HCT116 (cell line): Measurements from ENCODE around the gene QRICH2. TPM values are rescaled to one million over a fixed set of nuclear protein-coding genes. Genes with fewer than 3 reads are reported as not detected.

Source experiments
- ATAC-seq: fragments of 200-7000 bp; cut with Tn5 transposase; 2 replicates; pipeline ENCODE4 v1.9.1; 2020; ENCODE audit warnings: mild to moderate bottlenecking, moderate library complexity
- BruUV-seq: library from RNA; stranded (reverse); fragments of 400-500 nt; replicated peaks from 2 replicates; lab custom pipeline; 2021; lab: Mats Ljungman, UMichigan
- CTCF ChIA-PET: fragments of 300-600 bp; sonication (Branson Sonifier 250); formaldehyde crosslinking; loops from one replicate; lab custom pipeline; 2021; ENCODE audit warnings: antibody characterized with exemption; lab: Charles Lee
- POLR2A ChIA-PET: fragments of 300-600, 350-600 bp; sonication (Branson Sonifier 250); formaldehyde crosslinking; loops from one replicate; lab custom pipeline; 2021; ENCODE audit warnings: antibody characterized with exemption; lab: Charles Lee
- RAD21 ChIA-PET, 2 experiments: fragments of 300-600 bp; sonication (Branson Sonifier 250); formaldehyde crosslinking; loops; one replicate each; lab custom pipeline; 2023; ENCODE audit warnings: low total read pairs in 2 of 2; ENCODE audit not compliant: uncharacterized antibody in 2 of 2, unreplicated experiment in 2 of 2, low non-redundant PET in 1 of 2; lab: Charles Lee
- DNase-seq: peaks from one replicate; pipeline ENCODE4 v3.0.0-alpha.2; 2010; ENCODE audit warnings: low read depth, low spot score
- H2AFZ ChIP-seq: fragments of 200-600 bp; shearing (Covaris generic), sonication (generic); 2 replicates; pipeline ENCODE4 v1.6.1; 2017; ENCODE audit warnings: low read depth, mixed run types, mixed read lengths, antibody characterized with exemption, low read length; ENCODE audit not compliant: poor library complexity, severe bottlenecking
- H3K27ac ChIP-seq: 2 replicates; pipeline ENCODE4 v1.5.1; 2012; ENCODE audit warnings: low read depth, low read length
- H3K27me3 ChIP-seq: fragments of 200-600 bp; sonication (generic); 2 replicates; pipeline ENCODE4 v1.6.1; 2016; ENCODE audit warnings: mixed run types, low read length, mixed read lengths; ENCODE audit not compliant: insufficient read depth
- H3K36me3 ChIP-seq, 2 experiments: fragments of 200-500 bp in 1 of 2; fragments of 200-600 bp in 1 of 2; sonication (Bioruptor generic) in 1 of 2; sonication (generic) in 1 of 2; 2 replicates each; pipeline versions ENCODE4 v1.5.1 to v1.6.1; 2014 to 2016; ENCODE audit warnings: low read length in 2 of 2, inconsistent platforms in 1 of 2, mixed read lengths in 1 of 2, mixed run types in 1 of 2; ENCODE audit not compliant: insufficient read depth in 2 of 2, control insufficient read depth in 1 of 2
- H3K4me1 ChIP-seq, 2 experiments: fragments of 200-600 bp in 1 of 2; sonication (generic) in 1 of 2; 2 replicates each; pipeline versions ENCODE4 v1.5.1 to v1.6.1; 2012 to 2017; ENCODE audit warnings: low read length in 2 of 2, inconsistent platforms in 1 of 2, mild to moderate bottlenecking in 1 of 2, mixed read lengths in 1 of 2, mixed run types in 1 of 2, moderate library complexity in 1 of 2; ENCODE audit not compliant: insufficient read depth in 2 of 2, control insufficient read depth in 1 of 2
- H3K4me2 ChIP-seq: fragments of 200-600 bp; sonication (generic); 2 replicates; pipeline ENCODE4 v1.6.1; 2017; ENCODE audit warnings: mixed run types, low read length, mixed read lengths
- H3K4me3 ChIP-seq, 2 experiments: fragments of 200-600 bp in 1 of 2; sonication (generic) in 1 of 2; replicated peaks in 1 of 2; 2 replicates each; pipeline ENCODE4 v1.5.1; 2011 to 2016; ENCODE audit warnings: low read length in 2 of 2, control low read depth in 1 of 2, low read depth in 1 of 2, mild to moderate bottlenecking in 1 of 2, mixed read lengths in 1 of 2, mixed run types in 1 of 2
- H3K79me2 ChIP-seq: fragments of 200-600 bp; sonication (generic); 2 replicates; pipeline ENCODE4 v1.6.1; 2017; ENCODE audit warnings: mild to moderate bottlenecking, mixed run types, low read length, moderate library complexity, mixed read lengths; ENCODE audit not compliant: insufficient read depth
- H3K9ac ChIP-seq: fragments of 200-600 bp; sonication (generic); 2 replicates; pipeline ENCODE4 v1.6.1; 2016; ENCODE audit warnings: low read length, mixed read lengths
- H3K9me2 ChIP-seq: fragments of 200-600 bp; sonication (generic), shearing (Covaris generic); 2 replicates; pipeline ENCODE4 v1.6.1; 2017; ENCODE audit warnings: mixed run types, mild to moderate bottlenecking, moderate library complexity; ENCODE audit not compliant: insufficient read depth
- H3K9me3 ChIP-seq, 2 experiments: fragments of 200-500 bp in 1 of 2; fragments of 200-600 bp in 1 of 2; sonication (Bioruptor generic) in 1 of 2; sonication (generic) in 1 of 2; 2 replicates each; pipeline ENCODE4 v1.6.1; 2014 to 2017; ENCODE audit warnings: low read length in 2 of 2, mixed read lengths in 2 of 2, inconsistent platforms in 1 of 2, low read depth in 1 of 2, mild to moderate bottlenecking in 1 of 2, mixed run types in 1 of 2, moderate library complexity in 1 of 2; ENCODE audit not compliant: control insufficient read depth in 1 of 2, insufficient read depth in 1 of 2
- H4K20me1 ChIP-seq: fragments of 200-600 bp; sonication (generic), shearing (Covaris generic); 2 replicates; pipeline ENCODE4 v1.6.1; 2017; ENCODE audit warnings: mixed run types, mild to moderate bottlenecking, moderate library complexity; ENCODE audit not compliant: insufficient read depth
- CEBPB ChIP-seq: IDR thresholded peaks from 2 replicates; pipeline ENCODE4 v1.6.1; 2012; ENCODE audit warnings: low read depth
- EGR1 ChIP-seq: IDR thresholded peaks from 2 replicates; pipeline ENCODE4 v1.6.1; 2012; ENCODE audit warnings: low read depth
- FOSL1 ChIP-seq: IDR thresholded peaks from 2 replicates; pipeline ENCODE4 v1.6.1; 2012; ENCODE audit warnings: low read depth
- POLR2A ChIP-seq: IDR thresholded peaks from 2 replicates; pipeline ENCODE4 v1.7.0; 2011; ENCODE audit warnings: borderline replicate concordance; ENCODE audit not compliant: insufficient read depth, insufficient read length; ENCODE audit errors: extremely low read depth
- POLR2AphosphoS5 ChIP-seq: IDR thresholded peaks from 2 replicates; pipeline ENCODE4 v1.6.1; 2011; ENCODE audit warnings: mild to moderate bottlenecking, low read depth, low read length, moderate library complexity
- SIN3A ChIP-seq: IDR thresholded peaks from 2 replicates; pipeline ENCODE4 v1.6.1; 2012; ENCODE audit warnings: low read depth
- SRF ChIP-seq: IDR thresholded peaks from 2 replicates; pipeline ENCODE4 v1.6.1; 2012; ENCODE audit warnings: low read depth
- TCF7L2 ChIP-seq: IDR thresholded peaks from 2 replicates; pipeline ENCODE4 v1.7.0; 2011; ENCODE audit warnings: borderline replicate concordance, inconsistent platforms; ENCODE audit not compliant: insufficient read depth, insufficient read length; ENCODE audit errors: extremely low read depth
- ZFX ChIP-seq: fragments of 450-650 bp; IDR thresholded peaks from 2 replicates; pipeline ENCODE4 v1.6.1; 2017
- ZNF274 ChIP-seq: fragments of 200-500 bp; sonication (Bioruptor generic); IDR thresholded peaks from 2 replicates; pipeline ENCODE4 v1.6.1; 2014; ENCODE audit warnings: mild to moderate bottlenecking, low read depth, low read length, inconsistent platforms
- intact Hi-C: fragments of 100-400 bp; cut with micrococcal nuclease; formaldehyde crosslinking; loops from 2 replicates; pipeline ENCODE4 v1.10.0; 2022
- total RNA-seq: library from RNA; stranded (reverse); gene quantifications from one replicate; pipeline ENCODE4 v1.2.1, GENCODE V29; 2021; ENCODE audit not compliant: unreplicated experiment
- TF ChIP-seq, protein P1 (sequence below): IDR thresholded peaks from 2 replicates; pipeline ENCODE4 v1.6.1; 2012; ENCODE audit warnings: low read depth
- TF ChIP-seq, protein P2 (sequence below): IDR thresholded peaks from 2 replicates; pipeline ENCODE4 v1.6.1; 2012

QRICH2 gene
- total RNA-seq, 1 experiment from 2014 or later: 4.9 TPM

DNA sequence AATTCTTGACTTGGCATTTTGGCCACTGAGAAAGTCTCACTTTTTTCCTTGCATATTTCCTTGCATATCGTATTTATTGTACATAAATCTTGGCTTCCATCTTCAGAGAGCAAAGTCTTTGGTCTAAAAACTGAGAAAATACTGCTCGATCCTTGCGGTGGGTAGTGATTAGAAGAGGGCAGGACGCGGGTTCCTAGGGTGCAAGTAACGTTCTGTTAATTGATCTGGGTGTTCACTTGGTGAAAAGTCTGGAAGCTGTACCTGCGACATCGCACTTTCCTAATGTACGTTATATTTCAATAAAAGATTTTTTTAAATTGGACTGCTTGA is 43.7 kb downstream of the QRICH2 start:
- no peak for ATAC-seq
- H3K9ac ChIP-seq: peak overlapping the region; percentile 44
- TF ChIP-seq SIN3A (no peak), POLR2AphosphoS5 (no peak), ZFX (no peak), ZNF274 (no peak), TCF7L2 (no peak), SRF (no peak), FOSL1 (no peak), EGR1 (no peak), CEBPB (no peak), POLR2A (no peak)
- TF ChIP-seq, protein P1, sequence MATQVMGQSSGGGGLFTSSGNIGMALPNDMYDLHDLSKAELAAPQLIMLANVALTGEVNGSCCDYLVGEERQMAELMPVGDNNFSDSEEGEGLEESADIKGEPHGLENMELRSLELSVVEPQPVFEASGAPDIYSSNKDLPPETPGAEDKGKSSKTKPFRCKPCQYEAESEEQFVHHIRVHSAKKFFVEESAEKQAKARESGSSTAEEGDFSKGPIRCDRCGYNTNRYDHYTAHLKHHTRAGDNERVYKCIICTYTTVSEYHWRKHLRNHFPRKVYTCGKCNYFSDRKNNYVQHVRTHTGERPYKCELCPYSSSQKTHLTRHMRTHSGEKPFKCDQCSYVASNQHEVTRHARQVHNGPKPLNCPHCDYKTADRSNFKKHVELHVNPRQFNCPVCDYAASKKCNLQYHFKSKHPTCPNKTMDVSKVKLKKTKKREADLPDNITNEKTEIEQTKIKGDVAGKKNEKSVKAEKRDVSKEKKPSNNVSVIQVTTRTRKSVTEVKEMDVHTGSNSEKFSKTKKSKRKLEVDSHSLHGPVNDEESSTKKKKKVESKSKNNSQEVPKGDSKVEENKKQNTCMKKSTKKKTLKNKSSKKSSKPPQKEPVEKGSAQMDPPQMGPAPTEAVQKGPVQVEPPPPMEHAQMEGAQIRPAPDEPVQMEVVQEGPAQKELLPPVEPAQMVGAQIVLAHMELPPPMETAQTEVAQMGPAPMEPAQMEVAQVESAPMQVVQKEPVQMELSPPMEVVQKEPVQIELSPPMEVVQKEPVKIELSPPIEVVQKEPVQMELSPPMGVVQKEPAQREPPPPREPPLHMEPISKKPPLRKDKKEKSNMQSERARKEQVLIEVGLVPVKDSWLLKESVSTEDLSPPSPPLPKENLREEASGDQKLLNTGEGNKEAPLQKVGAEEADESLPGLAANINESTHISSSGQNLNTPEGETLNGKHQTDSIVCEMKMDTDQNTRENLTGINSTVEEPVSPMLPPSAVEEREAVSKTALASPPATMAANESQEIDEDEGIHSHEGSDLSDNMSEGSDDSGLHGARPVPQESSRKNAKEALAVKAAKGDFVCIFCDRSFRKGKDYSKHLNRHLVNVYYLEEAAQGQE: no peak
- TF ChIP-seq, protein P2, sequence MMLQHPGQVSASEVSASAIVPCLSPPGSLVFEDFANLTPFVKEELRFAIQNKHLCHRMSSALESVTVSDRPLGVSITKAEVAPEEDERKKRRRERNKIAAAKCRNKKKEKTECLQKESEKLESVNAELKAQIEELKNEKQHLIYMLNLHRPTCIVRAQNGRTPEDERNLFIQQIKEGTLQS: no peak
- H3K4me2 ChIP-seq: peak overlapping the region; percentile 65
- BruUV-seq: TSS peak; percentile 99
- ChIA-PET CTCF (interaction anchor here (1.2 to 3.4 kb wide), 4 partner anchors 15 to 359 kb away, joined by 3 to 34 read pairs (median 6); no protein-coding TSS in a partner anchor), POLR2A (interaction anchor here (0.6 to 1.9 kb wide), 8 partner anchors 9 to 484 kb away, joined by 3 to 17 read pairs (median 3); no protein-coding TSS in a partner anchor), RAD21 (interaction anchor here (0.7 to 1.4 kb wide), 2 partner anchors 82 to 143 kb away, joined by 3 to 5 read pairs; no protein-coding TSS in a partner anchor)
- peaks cover 3 to 11% of the 10 kb centered on the region in 2 experiments; a peak in 2 of 4 replicates for H3K36me3 ChIP-seq
- no peaks in the 10 kb centered on the region for H3K9me2 ChIP-seq
- H3K9me3 ChIP-seq: no peaks in the 10 kb centered on the region
- H4K20me1 ChIP-seq: no peaks in the 10 kb centered on the region
- no peak overlapping the region for H2AFZ ChIP-seq
- peak overlapping the region; percentile 15 to 82 for H3K4me3 ChIP-seq
- no peaks in the 10 kb centered on the region for H3K27me3 ChIP-seq
- peak overlapping the region; percentile 63 for H3K27ac ChIP-seq
- peaks cover 24% of the 10 kb centered on the region for H3K79me2 ChIP-seq
- DNase-seq: no peak
- intact Hi-C loops: no loop called here
- H3K4me1 ChIP-seq: peaks cover 25 to 40% of the 10 kb centered on the region in 2 experiments
